DOHH2 (cell line): ENCODE data around the gene RBMY1D.
"Not testable (repeated sequence)": the region's sequence is repeated elsewhere in the genome, so short reads cannot be mapped to it uniquely, and the experiment has no call there.

Source experiments
- EZH2phosphoT487 ChIP-seq: fragments of 200-600 bp; sonication (generic); IDR thresholded peaks from 2 replicates; pipeline ENCODE4 v1.6.1; 2017; ENCODE audit warnings: borderline replicate concordance, mild to moderate bottlenecking, antibody characterized with exemption, low read length, moderate library complexity, mixed read lengths
- TF ChIP-seq, protein P1 (sequence below): fragments of 200-600 bp; sonication (generic); IDR thresholded peaks from one replicate; pipeline ENCODE4 v1.5.1; 2014; ENCODE audit warnings: antibody characterized with exemption, mild to moderate bottlenecking, low read depth, low read length; ENCODE audit not compliant: poor library complexity, severe bottlenecking

DNA sequence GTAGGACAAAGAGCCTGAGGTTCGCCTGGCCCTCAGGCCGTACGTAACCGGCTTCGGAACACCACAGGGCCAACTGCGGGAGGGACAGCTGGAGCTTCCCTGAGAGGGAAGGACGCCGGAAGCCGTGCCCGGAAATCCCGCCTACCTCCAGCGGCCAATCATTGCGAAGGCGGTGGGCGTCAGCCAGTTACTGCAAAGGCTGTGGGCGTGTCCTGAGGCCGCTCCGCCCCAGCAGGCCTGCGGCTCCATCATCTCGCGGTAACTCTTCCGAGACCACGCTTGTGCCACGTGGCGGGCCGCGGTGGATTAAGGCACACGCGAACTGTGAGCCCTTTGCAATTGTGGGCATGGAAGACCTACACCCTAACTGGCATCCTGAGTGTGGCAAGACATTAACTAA lies 23.6 kb upstream of the RBMY1D start, which contains the start of gene RBMY1E:
- TF ChIP-seq, protein P1, sequence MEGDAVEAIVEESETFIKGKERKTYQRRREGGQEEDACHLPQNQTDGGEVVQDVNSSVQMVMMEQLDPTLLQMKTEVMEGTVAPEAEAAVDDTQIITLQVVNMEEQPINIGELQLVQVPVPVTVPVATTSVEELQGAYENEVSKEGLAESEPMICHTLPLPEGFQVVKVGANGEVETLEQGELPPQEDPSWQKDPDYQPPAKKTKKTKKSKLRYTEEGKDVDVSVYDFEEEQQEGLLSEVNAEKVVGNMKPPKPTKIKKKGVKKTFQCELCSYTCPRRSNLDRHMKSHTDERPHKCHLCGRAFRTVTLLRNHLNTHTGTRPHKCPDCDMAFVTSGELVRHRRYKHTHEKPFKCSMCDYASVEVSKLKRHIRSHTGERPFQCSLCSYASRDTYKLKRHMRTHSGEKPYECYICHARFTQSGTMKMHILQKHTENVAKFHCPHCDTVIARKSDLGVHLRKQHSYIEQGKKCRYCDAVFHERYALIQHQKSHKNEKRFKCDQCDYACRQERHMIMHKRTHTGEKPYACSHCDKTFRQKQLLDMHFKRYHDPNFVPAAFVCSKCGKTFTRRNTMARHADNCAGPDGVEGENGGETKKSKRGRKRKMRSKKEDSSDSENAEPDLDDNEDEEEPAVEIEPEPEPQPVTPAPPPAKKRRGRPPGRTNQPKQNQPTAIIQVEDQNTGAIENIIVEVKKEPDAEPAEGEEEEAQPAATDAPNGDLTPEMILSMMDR, result not testable (repeated sequence)
- not testable (repeated sequence) for TF ChIP-seq EZH2phosphoT487
